ENCODE results near the gene SLC22A8. TPM values are rescaled to one million over a fixed set of nuclear protein-coding genes. Genes with fewer than 3 reads are reported as not detected.

Gene SLC22A8
- total and polyA plus RNA-seq, 12 donors = not detected

- no peaks in the 10 kb centered on the region for H3K36me3 ChIP-seq (replicated peaks in 1 of 2)
- no peak overlapping the region for H3K4me3 ChIP-seq
- no peaks in the 10 kb centered on the region for H3K27me3 ChIP-seq
- no peak for DNase-seq
- 72 to 84% (median 77%) methylated on average over 3 to 5 of the region's 5 CpGs for WGBS, 4 donors
- intact Hi-C loops (cut with DNase I) = loop anchor here in 1 of 2 donors (2.0 kb wide), 1 partner anchor 113 kb away; no protein-coding TSS in a partner anchor
- H3K9me3 ChIP-seq (replicated peaks in 1 of 3) = no peaks in the 10 kb centered on the region
- no peak for TF ChIP-seq CTCF (IDR thresholded peaks at IDR 0.05)
- no peak for TF ChIP-seq POLR2A (IDR thresholded peaks at IDR 0.05)
- H3K27ac ChIP-seq = no peak overlapping the region
- H3K4me1 ChIP-seq (replicated peaks in 1 of 2) = no peaks in the 10 kb centered on the region
These were observed 3.9 kb upstream of the SLC22A8 start for GRCh38 chr11:63019506-63019905.

- H3K4me3 ChIP-seq = no peak overlapping the region
- no peaks in the 10 kb centered on the region for H3K9me3 ChIP-seq (replicated peaks in 1 of 3)
- 39 to 60% (median 50%) methylated on average over 7 to 8 of the region's 8 CpGs for WGBS, 4 donors
- H3K27me3 ChIP-seq = no peaks in the 10 kb centered on the region
- no peak for DNase-seq
- H3K4me1 ChIP-seq (replicated peaks in 1 of 2) = no peaks in the 10 kb centered on the region
- H3K36me3 ChIP-seq (replicated peaks in 1 of 2) = no peaks in the 10 kb centered on the region
- no peak overlapping the region for H3K27ac ChIP-seq
- intact Hi-C loops (cut with DNase I) = no loop called here
- TF ChIP-seq CTCF (IDR thresholded peaks at IDR 0.05) (no peak), POLR2A (IDR thresholded peaks at IDR 0.05) (no peak)
These were observed 1.8 kb upstream of the SLC22A8 start for GRCh38 chr11:63017306-63017974.

GRCh38 chr11:63014408-63015055 lies 1.1 kb downstream of the SLC22A8 start:
- Histone ChIP-seq H3K4me3 (no peak overlapping the region), H3K9me3 (replicated peaks in 1 of 3) (no peaks in the 10 kb centered on the region), H3K27me3 (no peaks in the 10 kb centered on the region), H3K36me3 (replicated peaks in 1 of 2) (no peaks in the 10 kb centered on the region), H3K4me1 (replicated peaks in 1 of 2) (no peaks in the 10 kb centered on the region), H3K27ac (no peak overlapping the region)
- intact Hi-C loops (cut with DNase I) = no loop called here
- 80 to 92% (median 86%) methylated on average over 10 to 13 of the region's 13 CpGs for WGBS, 4 donors
- DNase-seq = no peak
- TF ChIP-seq POLR2A (IDR thresholded peaks at IDR 0.05) (no peak), CTCF (IDR thresholded peaks at IDR 0.05) (no peak)

- intact Hi-C loops (cut with DNase I) = no loop called here
- no peaks in the 10 kb centered on the region for H3K9me3 ChIP-seq (replicated peaks in 1 of 3)
- WGBS, 4 donors = 84 to 89% (median 87%) methylated on average over 1 of the region's 1 CpG
- DNase-seq = no peak
- TF ChIP-seq CTCF (IDR thresholded peaks at IDR 0.05) = no peak
- no peak for TF ChIP-seq POLR2A (IDR thresholded peaks at IDR 0.05)
- no peaks in the 10 kb centered on the region for H3K4me1 ChIP-seq (replicated peaks in 1 of 2)
- H3K4me3 ChIP-seq = no peak overlapping the region
- H3K27me3 ChIP-seq = no peaks in the 10 kb centered on the region
- H3K27ac ChIP-seq = no peak overlapping the region
- H3K36me3 ChIP-seq (replicated peaks in 1 of 2) = no peaks in the 10 kb centered on the region
These were observed 2.8 kb downstream of the SLC22A8 start for GRCh38 chr11:63012839-63013238.

All from adrenal gland (tissue), 12 donors.